BLaER1 treated with 17β-estradiol and CSF1 and Interleukin-3, amounts not matched to agents 10 nM and 100 nM (cell line): ENCODE results near the gene CCSER2.

Experiments used
- H3K27ac ChIP-seq, 11 experiments: shearing (Covaris generic); formaldehyde crosslinking; 2 replicates each; pipeline ENCODE4 v1.8.1; 2022
- H3K27me3 ChIP-seq, 11 experiments: shearing (Covaris generic); formaldehyde crosslinking; 2 replicates each; pipeline ENCODE4 v1.8.1; 2022
- H3K36me3 ChIP-seq, 11 experiments: shearing (Covaris generic); formaldehyde crosslinking; 2 replicates each; pipeline ENCODE4 v1.8.1; 2022
- H3K4me1 ChIP-seq, 10 experiments: shearing (Covaris generic); formaldehyde crosslinking; 2 replicates each; pipeline ENCODE4 v1.8.1; 2022
- H3K4me2 ChIP-seq, 11 experiments: shearing (Covaris generic); formaldehyde crosslinking; 2 replicates each; pipeline ENCODE4 v1.8.1; 2022
- H3K4me3 ChIP-seq, 10 experiments: shearing (Covaris generic); formaldehyde crosslinking; 2 replicates each; pipeline ENCODE4 v1.8.1; 2022
- H3K9ac ChIP-seq, 11 experiments: shearing (Covaris generic); formaldehyde crosslinking; 2 replicates each; pipeline ENCODE4 v1.8.1; 2022
- H3K9me3 ChIP-seq, 11 experiments: shearing (Covaris generic); formaldehyde crosslinking; replicated peaks in 1 of 11; 2 replicates each; pipeline ENCODE4 v1.8.1; 2022
- H4K20me1 ChIP-seq, 11 experiments: shearing (Covaris generic); formaldehyde crosslinking; 2 replicates each; pipeline ENCODE4 v1.8.1; 2022
- Cebpa-rat ChIP-seq, 11 experiments: shearing (Covaris generic); IDR thresholded peaks; 2 replicates each; pipeline ENCODE4 v1.8.1; 2022

Gene CCSER2

GRCh38 chr10:84415539-84416244 is 87.3 kb downstream of the CCSER2 start:
- peak in 5 of 11 experiments; percentile 11 to 70 (median 44); a peak in 7 of 22 replicates for TF ChIP-seq Cebpa-rat (IDR thresholded peaks at IDR 0.05)
- H3K4me3 ChIP-seq: no peak overlapping the region
- H3K4me2 ChIP-seq: peak overlapping the region in 1 of 11 experiments; percentile 23; a peak in 2 of 22 replicates
- H3K36me3 ChIP-seq: peaks cover 39 to 92% (median 64%) of the 10 kb centered on the region in 11 experiments
- no peak overlapping the region for H3K9ac ChIP-seq
- peaks cover 64 to 77% (median 71%) of the 10 kb centered on the region in 11 experiments for H3K9me3 ChIP-seq
- no peak overlapping the region for H3K27ac ChIP-seq
- H3K27me3 ChIP-seq: no peaks in the 10 kb centered on the region
- peaks cover 0 to 6% (median 0%) of the 10 kb centered on the region in 10 experiments; a peak in 1 of 20 replicates for H3K4me1 ChIP-seq
- peaks cover 0 to 8% (median 0%) of the 10 kb centered on the region in 11 experiments; a peak in 1 of 22 replicates for H4K20me1 ChIP-seq

GRCh38 chr10:84416245-84416555 is 87.8 kb downstream of the CCSER2 start:
- H4K20me1 ChIP-seq: peaks cover 0 to 8% (median 0%) of the 10 kb centered on the region in 11 experiments; a peak in 1 of 22 replicates
- no peak overlapping the region for H3K27ac ChIP-seq
- H3K27me3 ChIP-seq: no peaks in the 10 kb centered on the region
- H3K9me3 ChIP-seq: peaks cover 64 to 77% (median 71%) of the 10 kb centered on the region in 11 experiments
- H3K36me3 ChIP-seq: peaks cover 43 to 93% (median 65%) of the 10 kb centered on the region in 11 experiments
- no peak overlapping the region for H3K4me3 ChIP-seq
- H3K4me2 ChIP-seq: peak overlapping the region in 1 of 11 experiments; percentile 23; a peak in 2 of 22 replicates
- H3K4me1 ChIP-seq: peaks cover 0 to 6% (median 0%) of the 10 kb centered on the region in 10 experiments; a peak in 1 of 20 replicates
- no peak overlapping the region for H3K9ac ChIP-seq
- TF ChIP-seq Cebpa-rat (IDR thresholded peaks at IDR 0.05): no peak

- Histone ChIP-seq H3K36me3 (peaks cover 41 to 68% (median 50%) of the 10 kb centered on the region in 11 experiments), H3K9me3 (peaks cover 23 to 36% (median 29%) of the 10 kb centered on the region in 11 experiments), H3K4me1 (peaks cover 10 to 29% (median 21%) of the 10 kb centered on the region in 10 experiments), H3K27ac (no peak overlapping the region), H4K20me1 (no peaks in the 10 kb centered on the region), H3K4me2 (no peak overlapping the region; a peak in 2 of 22 replicates), H3K27me3 (no peaks in the 10 kb centered on the region), H3K9ac (no peak overlapping the region), H3K4me3 (no peak overlapping the region)
- no peak for TF ChIP-seq Cebpa-rat (IDR thresholded peaks at IDR 0.05)
Measured at GRCh38 chr10:84423719-84424118, 95.3 kb downstream of the CCSER2 start.

- Histone ChIP-seq H3K4me1 (peaks cover 10 to 29% (median 21%) of the 10 kb centered on the region in 10 experiments), H3K4me3 (peak overlapping the region in 9 of 10 experiments; percentile 17 to 62 (median 50); a peak in 16 of 20 replicates), H4K20me1 (peaks cover 0 to 2% (median 0%) of the 10 kb centered on the region in 11 experiments; a peak in 2 of 22 replicates), H3K9me3 (peaks cover 23 to 31% (median 25%) of the 10 kb centered on the region in 11 experiments), H3K4me2 (peak overlapping the region; percentile 58 to 75 (median 68)), H3K36me3 (peaks cover 38 to 58% (median 45%) of the 10 kb centered on the region in 11 experiments), H3K27me3 (no peaks in the 10 kb centered on the region), H3K27ac (peak overlapping the region; percentile 43 to 82 (median 78)), H3K9ac (peak overlapping the region; percentile 67 to 77 (median 71))
- TF ChIP-seq Cebpa-rat (IDR thresholded peaks at IDR 0.05): no peak
Measured at GRCh38 chr10:84424731-84425167, 96.4 kb downstream of the CCSER2 start.

- Histone ChIP-seq H3K9ac (no peak overlapping the region), H4K20me1 (peaks cover 0 to 20% (median 0%) of the 10 kb centered on the region in 11 experiments; a peak in 7 of 22 replicates), H3K36me3 (peaks cover 18 to 45% (median 28%) of the 10 kb centered on the region in 11 experiments; a peak in 21 of 22 replicates), H3K4me1 (peaks cover 10 to 29% (median 21%) of the 10 kb centered on the region in 10 experiments), H3K27ac (no peak overlapping the region), H3K4me3 (no peak overlapping the region), H3K9me3 (no peaks in the 10 kb centered on the region), H3K4me2 (no peak overlapping the region), H3K27me3 (no peaks in the 10 kb centered on the region)
- TF ChIP-seq Cebpa-rat (IDR thresholded peaks at IDR 0.05): no peak
Measured at GRCh38 chr10:84427903-84428650, 99.7 kb downstream of the CCSER2 start.

- no peak overlapping the region for H3K27ac ChIP-seq
- no peak overlapping the region for H3K9ac ChIP-seq
- TF ChIP-seq Cebpa-rat (IDR thresholded peaks at IDR 0.05): no peak
- H3K36me3 ChIP-seq: peaks cover 18 to 48% (median 28%) of the 10 kb centered on the region in 11 experiments; a peak in 21 of 22 replicates
- no peaks in the 10 kb centered on the region for H3K27me3 ChIP-seq
- H3K4me3 ChIP-seq: no peak overlapping the region
- no peaks in the 10 kb centered on the region for H3K9me3 ChIP-seq
- H4K20me1 ChIP-seq: peaks cover 0 to 26% (median 0%) of the 10 kb centered on the region in 11 experiments; a peak in 7 of 22 replicates
- no peak overlapping the region for H3K4me2 ChIP-seq
- peaks cover 10 to 27% (median 20%) of the 10 kb centered on the region in 10 experiments for H3K4me1 ChIP-seq
Measured at GRCh38 chr10:84428711-84429110, 100.3 kb downstream of the CCSER2 start.

- Histone ChIP-seq H3K4me2 (no peak overlapping the region), H3K27ac (no peak overlapping the region), H4K20me1 (peaks cover 0 to 28% (median 0%) of the 10 kb centered on the region in 11 experiments; a peak in 7 of 22 replicates), H3K36me3 (peaks cover 18 to 51% (median 28%) of the 10 kb centered on the region in 11 experiments; a peak in 21 of 22 replicates), H3K4me1 (peaks cover 5 to 14% (median 9%) of the 10 kb centered on the region in 10 experiments; a peak in 19 of 20 replicates), H3K27me3 (no peaks in the 10 kb centered on the region), H3K9ac (no peak overlapping the region), H3K9me3 (no peaks in the 10 kb centered on the region), H3K4me3 (no peak overlapping the region)
- TF ChIP-seq Cebpa-rat (IDR thresholded peaks at IDR 0.05): no peak
Measured at GRCh38 chr10:84429926-84430520, 101.6 kb downstream of the CCSER2 start.

GRCh38 chr10:84432891-84433290 is 104.5 kb downstream of the CCSER2 start:
- no peak for TF ChIP-seq Cebpa-rat (IDR thresholded peaks at IDR 0.05)

More at GRCh38 chr10:84432891-84433290, 104.5 kb downstream of the CCSER2 start:
- H3K27ac ChIP-seq: no peak overlapping the region
- peaks cover 0 to 28% (median 0%) of the 10 kb centered on the region in 11 experiments; a peak in 7 of 22 replicates for H4K20me1 ChIP-seq
- peaks cover 0 to 3% (median 0%) of the 10 kb centered on the region in 10 experiments; a peak in 1 of 20 replicates for H3K4me1 ChIP-seq
- no peak overlapping the region for H3K4me2 ChIP-seq
- peaks cover 7 to 43% (median 19%) of the 10 kb centered on the region in 11 experiments; a peak in 17 of 22 replicates for H3K36me3 ChIP-seq
- H3K4me3 ChIP-seq: no peak overlapping the region
- peaks cover 0 to 4% (median 0%) of the 10 kb centered on the region in 11 experiments; a peak in 1 of 22 replicates for H3K9me3 ChIP-seq
- no peaks in the 10 kb centered on the region for H3K27me3 ChIP-seq
- H3K9ac ChIP-seq: no peak overlapping the region
